ENCODE measurements around the gene MAD1L1. TPM values are rescaled to one million over a fixed set of nuclear protein-coding genes. Genes with fewer than 3 reads are reported as not detected.

The MAD1L1 gene
- total RNA-seq, 1 donor from 2014 or later: 57.6 TPM

GRCh38 chr7:1857487-1858421, 375.0 kb downstream of the MAD1L1 start:
- H3K36me3 Mint-ChIP-seq (ENCODE audit: unreplicated experiment): no peaks in the 10 kb centered on the region
- H3K4me1 Mint-ChIP-seq (ENCODE audit: low read depth, unreplicated experiment): peaks cover 7% of the 10 kb centered on the region
- no peak for TF ChIP-seq CTCF (IDR thresholded peaks at IDR 0.05; ENCODE audit: partially characterized antibody, unreplicated experiment)
- H3K4me3 Mint-ChIP-seq (ENCODE audit: unreplicated experiment): no peak overlapping the region
- peak; percentile 20 for DNase-seq
- H3K9me3 Mint-ChIP-seq (ENCODE audit: unreplicated experiment): peaks cover 3% of the 10 kb centered on the region
- peaks cover 3% of the 10 kb centered on the region for H3K27me3 Mint-ChIP-seq (ENCODE audit: unreplicated experiment)
- H3K27ac Mint-ChIP-seq (ENCODE audit: unreplicated experiment): no peak overlapping the region

GRCh38 chr7:1856888-1857441, 375.8 kb downstream of the MAD1L1 start:
- Mint-ChIP-seq H3K27me3 (ENCODE audit: unreplicated experiment) (peaks cover 3% of the 10 kb centered on the region), H3K4me1 (ENCODE audit: low read depth, unreplicated experiment) (peaks cover 2% of the 10 kb centered on the region)
- no peak for TF ChIP-seq CTCF (IDR thresholded peaks at IDR 0.05; ENCODE audit: partially characterized antibody, unreplicated experiment)

GRCh38 chr7:1856161-1856887, 376.4 kb downstream of the MAD1L1 start:
- H3K4me1 Mint-ChIP-seq (ENCODE audit: low read depth, unreplicated experiment): peaks cover 2% of the 10 kb centered on the region
- peaks cover 3% of the 10 kb centered on the region for H3K27me3 Mint-ChIP-seq (ENCODE audit: unreplicated experiment)
- H3K9me3 Mint-ChIP-seq (ENCODE audit: unreplicated experiment): peaks cover 3% of the 10 kb centered on the region
- DNase-seq: peak; percentile 36
- TF ChIP-seq CTCF (IDR thresholded peaks at IDR 0.05; ENCODE audit: partially characterized antibody, unreplicated experiment): no peak
- no peak overlapping the region for H3K4me3 Mint-ChIP-seq (ENCODE audit: unreplicated experiment)
- H3K36me3 Mint-ChIP-seq (ENCODE audit: unreplicated experiment): no peaks in the 10 kb centered on the region
- H3K27ac Mint-ChIP-seq (ENCODE audit: unreplicated experiment): no peak overlapping the region

More at GRCh38 chr7:1856888-1857441, 375.8 kb downstream of the MAD1L1 start:
- H3K36me3 Mint-ChIP-seq (ENCODE audit: unreplicated experiment): no peaks in the 10 kb centered on the region
- H3K9me3 Mint-ChIP-seq (ENCODE audit: unreplicated experiment): peaks cover 3% of the 10 kb centered on the region
- peak; percentile 12 for DNase-seq
- H3K27ac Mint-ChIP-seq (ENCODE audit: unreplicated experiment): no peak overlapping the region
- no peak overlapping the region for H3K4me3 Mint-ChIP-seq (ENCODE audit: unreplicated experiment)

GRCh38 chr7:1855725-1856160, 377.0 kb downstream of the MAD1L1 start:
- peaks cover 3% of the 10 kb centered on the region for H3K27me3 Mint-ChIP-seq (ENCODE audit: unreplicated experiment)
- H3K36me3 Mint-ChIP-seq (ENCODE audit: unreplicated experiment): no peaks in the 10 kb centered on the region
- no peak for TF ChIP-seq CTCF (IDR thresholded peaks at IDR 0.05; ENCODE audit: partially characterized antibody, unreplicated experiment)
- no peak overlapping the region for H3K4me3 Mint-ChIP-seq (ENCODE audit: unreplicated experiment)
- peak overlapping the region; percentile 28 for H3K27ac Mint-ChIP-seq (ENCODE audit: unreplicated experiment)
- DNase-seq: peak; percentile 8
- peaks cover 3% of the 10 kb centered on the region for H3K9me3 Mint-ChIP-seq (ENCODE audit: unreplicated experiment)
- peaks cover 2% of the 10 kb centered on the region for H3K4me1 Mint-ChIP-seq (ENCODE audit: low read depth, unreplicated experiment)
